ENCODE measurements around the gene OR6S1. TPM values are rescaled to one million over a fixed set of nuclear protein-coding genes. Genes with fewer than 3 reads are reported as not detected.

Gene OR6S1
- polyA plus RNA-seq, 1 of the 3 experiments (the other 2 are of a cell fraction): not detected

DNA sequence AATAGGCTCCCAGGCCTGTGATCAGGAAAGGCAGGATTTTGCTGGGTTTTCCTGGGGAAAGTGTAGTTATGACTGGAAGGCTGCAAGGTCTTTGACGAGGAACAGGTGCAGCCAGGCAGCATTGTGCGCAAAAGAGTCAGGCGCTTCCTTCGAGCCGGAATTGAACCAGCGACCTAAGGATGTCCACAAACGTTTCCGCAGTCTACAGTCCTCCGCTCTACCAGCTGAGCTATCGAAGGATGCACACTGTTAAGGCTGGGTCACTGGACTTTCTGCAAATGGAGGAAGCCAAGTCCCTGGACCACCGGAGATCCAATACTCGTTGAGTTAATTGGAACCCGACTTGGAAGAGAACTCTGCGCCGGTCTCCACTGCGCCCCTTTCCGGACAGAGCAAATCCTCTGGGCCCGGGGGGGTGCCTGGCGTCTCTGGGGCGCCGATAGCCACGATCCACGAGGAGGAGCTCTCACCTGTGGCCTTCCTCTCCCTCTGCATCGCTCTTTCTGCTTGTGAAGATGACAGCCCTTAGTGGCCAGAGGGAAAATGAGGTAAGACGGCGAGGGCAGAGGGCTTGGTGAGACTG is 18.4 kb upstream of the OR6S1 start (continued):
- TF ChIP-seq, protein P1, sequence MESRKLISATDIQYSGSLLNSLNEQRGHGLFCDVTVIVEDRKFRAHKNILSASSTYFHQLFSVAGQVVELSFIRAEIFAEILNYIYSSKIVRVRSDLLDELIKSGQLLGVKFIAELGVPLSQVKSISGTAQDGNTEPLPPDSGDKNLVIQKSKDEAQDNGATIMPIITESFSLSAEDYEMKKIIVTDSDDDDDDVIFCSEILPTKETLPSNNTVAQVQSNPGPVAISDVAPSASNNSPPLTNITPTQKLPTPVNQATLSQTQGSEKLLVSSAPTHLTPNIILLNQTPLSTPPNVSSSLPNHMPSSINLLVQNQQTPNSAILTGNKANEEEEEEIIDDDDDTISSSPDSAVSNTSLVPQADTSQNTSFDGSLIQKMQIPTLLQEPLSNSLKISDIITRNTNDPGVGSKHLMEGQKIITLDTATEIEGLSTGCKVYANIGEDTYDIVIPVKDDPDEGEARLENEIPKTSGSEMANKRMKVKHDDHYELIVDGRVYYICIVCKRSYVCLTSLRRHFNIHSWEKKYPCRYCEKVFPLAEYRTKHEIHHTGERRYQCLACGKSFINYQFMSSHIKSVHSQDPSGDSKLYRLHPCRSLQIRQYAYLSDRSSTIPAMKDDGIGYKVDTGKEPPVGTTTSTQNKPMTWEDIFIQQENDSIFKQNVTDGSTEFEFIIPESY (IDR thresholded peaks at IDR 0.05; ENCODE audit: borderline replicate concordance, low read depth): no peak
- TF ChIP-seq, protein P2, sequence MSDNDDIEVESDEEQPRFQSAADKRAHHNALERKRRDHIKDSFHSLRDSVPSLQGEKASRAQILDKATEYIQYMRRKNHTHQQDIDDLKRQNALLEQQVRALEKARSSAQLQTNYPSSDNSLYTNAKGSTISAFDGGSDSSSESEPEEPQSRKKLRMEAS (IDR thresholded peaks at IDR 0.05; ENCODE audit: low read depth): no peak
- TF ChIP-seq YY1 (IDR thresholded peaks at IDR 0.05; ENCODE audit: low read depth): no peak

GRCh38 chr14:20659336-20659735 is 17.8 kb upstream of the OR6S1 start:
- no peaks in the 10 kb centered on the region for H3K9me3 ChIP-seq
- no peak for TF ChIP-seq NRF1 (IDR thresholded peaks at IDR 0.05; ENCODE audit: low read depth, low read length)
- TF ChIP-seq TAF1 (IDR thresholded peaks at IDR 0.05; ENCODE audit: borderline replicate concordance, low read depth, low read length): no peak
- no peak for TF ChIP-seq SIN3A (IDR thresholded peaks at IDR 0.05; ENCODE audit: borderline replicate concordance, low read depth, low read length)
- no peak for TF ChIP-seq TCF12 (IDR thresholded peaks at IDR 0.05)
- TF ChIP-seq MXI1 (IDR thresholded peaks at IDR 0.05; ENCODE audit: low read depth, low read length): no peak
- TF ChIP-seq, protein P3, sequence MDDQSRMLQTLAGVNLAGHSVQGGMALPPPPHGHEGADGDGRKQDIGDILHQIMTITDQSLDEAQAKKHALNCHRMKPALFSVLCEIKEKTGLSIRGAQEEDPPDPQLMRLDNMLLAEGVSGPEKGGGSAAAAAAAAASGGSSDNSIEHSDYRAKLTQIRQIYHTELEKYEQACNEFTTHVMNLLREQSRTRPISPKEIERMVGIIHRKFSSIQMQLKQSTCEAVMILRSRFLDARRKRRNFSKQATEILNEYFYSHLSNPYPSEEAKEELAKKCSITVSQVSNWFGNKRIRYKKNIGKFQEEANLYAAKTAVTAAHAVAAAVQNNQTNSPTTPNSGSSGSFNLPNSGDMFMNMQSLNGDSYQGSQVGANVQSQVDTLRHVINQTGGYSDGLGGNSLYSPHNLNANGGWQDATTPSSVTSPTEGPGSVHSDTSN (IDR thresholded peaks at IDR 0.05): no peak
- TF ChIP-seq RCOR1 (IDR thresholded peaks at IDR 0.05; ENCODE audit: low read length): no peak
- no peak for TF ChIP-seq YY1 (IDR thresholded peaks at IDR 0.05; ENCODE audit: low read depth)
- TF ChIP-seq, protein P4, sequence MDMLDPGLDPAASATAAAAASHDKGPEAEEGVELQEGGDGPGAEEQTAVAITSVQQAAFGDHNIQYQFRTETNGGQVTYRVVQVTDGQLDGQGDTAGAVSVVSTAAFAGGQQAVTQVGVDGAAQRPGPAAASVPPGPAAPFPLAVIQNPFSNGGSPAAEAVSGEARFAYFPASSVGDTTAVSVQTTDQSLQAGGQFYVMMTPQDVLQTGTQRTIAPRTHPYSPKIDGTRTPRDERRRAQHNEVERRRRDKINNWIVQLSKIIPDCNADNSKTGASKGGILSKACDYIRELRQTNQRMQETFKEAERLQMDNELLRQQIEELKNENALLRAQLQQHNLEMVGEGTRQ (IDR thresholded peaks at IDR 0.05; ENCODE audit: borderline replicate concordance, low read depth, low read length): no peak
- H2AFZ ChIP-seq (ENCODE audit: low read depth): no peak overlapping the region
- H3K36me3 ChIP-seq (replicated peaks in 1 of 2; ENCODE audit: control insufficient read depth in 1 of 2, insufficient read depth in 2 of 2, low read length in 1 of 2): no peaks in the 10 kb centered on the region
- POLR2A ChIA-PET: no interaction called here
- no peaks in the 10 kb centered on the region for H3K4me1 ChIP-seq (ENCODE audit: control insufficient read depth in 1 of 2, insufficient read depth in 2 of 2, low read depth in 1 of 2, low read length in 1 of 2)
- H3K4me3 ChIP-seq (ENCODE audit: low read depth in 2 of 2, low read length in 1 of 2): no peak overlapping the region
- 17% methylated on average over 6 of the region's 6 CpGs for WGBS (ENCODE audit: low lambda C conversion rate)
- H3K79me2 ChIP-seq (ENCODE audit: insufficient read depth): no peaks in the 10 kb centered on the region
- no peak overlapping the region for H3K27ac ChIP-seq (ENCODE audit: low read depth in 2 of 2, low read length in 1 of 2)
- H3K4me2 ChIP-seq: no peak overlapping the region
- H3F3A ChIP-seq (replicated peaks; ENCODE audit: insufficient read depth): no peaks in the 10 kb centered on the region
- no peaks in the 10 kb centered on the region for H3K9me2 ChIP-seq
- H4K20me1 ChIP-seq (ENCODE audit: insufficient read depth): no peaks in the 10 kb centered on the region
- CTCF ChIA-PET: interaction anchor here (1.1 kb wide), 1 partner anchor 32 kb away, joined by 3 read pairs; no protein-coding TSS in a partner anchor
- no peak overlapping the region for H3K9ac ChIP-seq
- H3K27me3 ChIP-seq (ENCODE audit: insufficient read depth): peaks cover 82% of the 10 kb centered on the region
- no peak for DNase-seq
